Lower lobe of right lung (tissue), 2 donors: ENCODE results near the gene TEKT5. TPM values are rescaled to one million over a fixed set of nuclear protein-coding genes. Genes with fewer than 3 reads are reported as not detected.
"Not testable (repeated sequence)": the region's sequence is repeated elsewhere in the genome, so short reads cannot be mapped to it uniquely, and the experiment has no call there.

Experiments used
- ATAC-seq, 2 donors: fragments of 200-7000 bp; cut with Tn5 transposase; one replicate each; pipeline ENCODE4 v1.9.1; 2020 to 2022; ENCODE audit warnings: mild to moderate bottlenecking in 2 of 2, moderate library complexity in 2 of 2
- DNase-seq: peaks from one replicate; pipeline ENCODE4 v3.0.0-alpha.2; 2020
- H3K27ac ChIP-seq: fragments of 200-600 bp; one replicate; pipeline ENCODE4 v1.8.0; 2022
- H3K27me3 ChIP-seq: fragments of 200-600 bp; one replicate; pipeline ENCODE4 v1.8.0; 2022; ENCODE audit warnings: low read depth
- H3K36me3 ChIP-seq: fragments of 200-600 bp; one replicate; pipeline ENCODE4 v1.8.0; 2022; ENCODE audit warnings: mild to moderate bottlenecking
- H3K4me1 ChIP-seq: fragments of 200-600 bp; one replicate; pipeline ENCODE4 v1.8.0; 2022
- H3K4me3 ChIP-seq: fragments of 200-600 bp; one replicate; pipeline ENCODE4 v1.8.0; 2022; ENCODE audit warnings: mild to moderate bottlenecking
- H3K9me3 ChIP-seq: fragments of 200-600 bp; one replicate; pipeline ENCODE4 v1.8.0; 2022
- CTCF ChIP-seq: fragments of 200-600 bp; IDR thresholded peaks from one replicate; pipeline ENCODE4 v1.8.0; 2022; ENCODE audit warnings: antibody characterized with exemption, mild to moderate bottlenecking
- intact Hi-C: fragments of 100-400 bp; cut with DNase I; formaldehyde crosslinking; loops from one replicate; pipeline ENCODE4 v1.11.0; 2022
- total RNA-seq: library from RNA; stranded (reverse); fragmentation: NEBNext Ultra II Directional; extraction: Animal tissue kit (Norgen Biotek cat#: 25700); gene quantifications from one replicate; pipeline ENCODE4 v1.2.1, GENCODE V29; 2021
- donor health status: DM: no; HTN: yes; CAD: no; lungs with severe emphysema.

The TEKT5 gene
- total RNA-seq, 1 donor from 2014 or later, result not detected

- Histone ChIP-seq H3K4me1 (peaks cover 13% of the 10 kb centered on the region), H3K9me3 (no peaks in the 10 kb centered on the region), H3K4me3 (no peak overlapping the region), H3K27me3 (no peaks in the 10 kb centered on the region), H3K27ac (no peak overlapping the region), H3K36me3 (no peaks in the 10 kb centered on the region)
- intact Hi-C loops, result no loop called here
- no peak for ATAC-seq
- TF ChIP-seq CTCF, result no peak
- no peak for DNase-seq
Measured at GRCh38 chr16:10640934-10641333, 53.8 kb downstream of the TEKT5 start.

- DNase-seq (no peak), ATAC-seq (no peak)
- Histone ChIP-seq H3K27ac (no peak overlapping the region), H3K9me3 (no peaks in the 10 kb centered on the region), H3K27me3 (no peaks in the 10 kb centered on the region), H3K4me1 (peaks cover 9% of the 10 kb centered on the region), H3K4me3 (no peak overlapping the region), H3K36me3 (no peaks in the 10 kb centered on the region)
- TF ChIP-seq CTCF, result no peak
- intact Hi-C loops, result no loop called here
Measured at GRCh38 chr16:10638101-10638500, 56.6 kb downstream of the TEKT5 start.

- H3K27ac ChIP-seq, result no peak overlapping the region
- no peak overlapping the region for H3K4me3 ChIP-seq
- no peaks in the 10 kb centered on the region for H3K27me3 ChIP-seq
- no peak for DNase-seq
- no peaks in the 10 kb centered on the region for H3K36me3 ChIP-seq
- ATAC-seq, result no peak
- intact Hi-C loops, result no loop called here
- no peaks in the 10 kb centered on the region for H3K9me3 ChIP-seq
- no peak for TF ChIP-seq CTCF
- peaks cover 7% of the 10 kb centered on the region for H3K4me1 ChIP-seq
Measured at GRCh38 chr16:10637337-10638037, 57.2 kb downstream of the TEKT5 start.

GRCh38 chr16:10635365-10636021 is 59.2 kb downstream of the TEKT5 start:
- no peaks in the 10 kb centered on the region for H3K4me1 ChIP-seq
- H3K27ac ChIP-seq, result no peak overlapping the region
- intact Hi-C loops, result no loop called here
- ATAC-seq, result peak in 1 of 2 donors; percentile 45
- no peak for DNase-seq
- H3K27me3 ChIP-seq, result no peaks in the 10 kb centered on the region
- H3K9me3 ChIP-seq, result no peaks in the 10 kb centered on the region
- H3K36me3 ChIP-seq, result no peaks in the 10 kb centered on the region
- H3K4me3 ChIP-seq, result no peak overlapping the region
- TF ChIP-seq CTCF, result no peak

GRCh38 chr16:10633429-10633828 is 61.3 kb downstream of the TEKT5 start:
- H3K27me3 ChIP-seq, DNase-seq, ATAC-seq, H3K36me3 ChIP-seq, H3K27ac ChIP-seq, H3K4me1 ChIP-seq, H3K4me3 ChIP-seq, intact Hi-C loops, H3K9me3 ChIP-seq: not testable (repeated sequence)

GRCh38 chr16:10631886-10632285 is 62.8 kb downstream of the TEKT5 start:
- TF ChIP-seq CTCF, result no peak
- no peaks in the 10 kb centered on the region for H3K9me3 ChIP-seq
- no peak overlapping the region for H3K4me3 ChIP-seq
- H3K27me3 ChIP-seq, result no peaks in the 10 kb centered on the region
- no peaks in the 10 kb centered on the region for H3K36me3 ChIP-seq
- intact Hi-C loops, result no loop called here
- no peak for DNase-seq
- H3K27ac ChIP-seq, result no peak overlapping the region
- H3K4me1 ChIP-seq, result peaks cover 13% of the 10 kb centered on the region
- ATAC-seq, result no peak
